SK-N-SH (cell line): ENCODE measurements around the gene KREMEN2. TPM values are rescaled to one million over a fixed set of nuclear protein-coding genes. Genes with fewer than 3 reads are reported as not detected.
A peak's percentile ranks its signal among the peaks of the same experiment; 100 is the strongest.

ENCODE experiments used
- CTCF ChIA-PET: fragments of 300-600, 350-600 bp; formaldehyde crosslinking; extraction: SDS; loops from one replicate; lab custom pipeline; 2021; lab: Yijun Ruan, JAX
- POLR2A ChIA-PET: fragments of 350-600 bp; sonication (Branson Sonifier 250); formaldehyde crosslinking; extraction: SDS; loops from one replicate; lab custom pipeline; 2020; ENCODE audit warnings: antibody characterized with exemption, inconsistent platforms; lab: Yijun Ruan, JAX
- DNase-seq: peaks from one replicate; pipeline ENCODE4 v3.0.0; 2012
- H2AFZ ChIP-seq: fragments of 200-600 bp; sonication (generic); 2 replicates; pipeline ENCODE4 v1.8.1; 2016; ENCODE audit warnings: antibody characterized with exemption, mild to moderate bottlenecking, low read depth
- H3F3A ChIP-seq: fragments of 200-600 bp; sonication (generic); replicated peaks from 2 replicates; pipeline ENCODE3; 2016; ENCODE audit warnings: antibody characterized with exemption, mild to moderate bottlenecking; ENCODE audit not compliant: insufficient read depth
- H3K27ac ChIP-seq, 2 experiments: fragments of 200-500 bp in 1 of 2; fragments of 200-600 bp in 1 of 2; sonication (Bioruptor generic) in 1 of 2; sonication (generic), shearing (Covaris generic) in 1 of 2; 2 replicates each; pipeline versions ENCODE4 v1.5.1 to v1.6.1; 2014 to 2016; ENCODE audit warnings: low read depth in 2 of 2, inconsistent platforms in 1 of 2, low read length in 1 of 2, mild to moderate bottlenecking in 1 of 2, mixed read lengths in 1 of 2
- H3K27me3 ChIP-seq: fragments of 200-600 bp; sonication (generic), shearing (Covaris generic); 2 replicates; pipeline ENCODE4 v1.6.1; 2016; ENCODE audit warnings: mixed run types; ENCODE audit not compliant: insufficient read depth
- H3K36me3 ChIP-seq, 2 experiments: fragments of 200-500 bp in 1 of 2; fragments of 200-600 bp in 1 of 2; sonication (Bioruptor generic) in 1 of 2; sonication (generic) in 1 of 2; replicated peaks in 1 of 2; 2 replicates each; pipeline versions ENCODE3 to v1.5.1; 2014 to 2016; ENCODE audit warnings: low read length in 1 of 2, mild to moderate bottlenecking in 1 of 2; ENCODE audit not compliant: insufficient read depth in 2 of 2, control insufficient read depth in 1 of 2
- H3K4me1 ChIP-seq, 2 experiments: fragments of 200-500 bp in 1 of 2; fragments of 200-600 bp in 1 of 2; sonication (Bioruptor generic) in 1 of 2; sonication (generic), shearing (Covaris generic) in 1 of 2; 2 replicates each; pipeline versions ENCODE4 v1.5.1 to v1.6.1; 2014 to 2016; ENCODE audit warnings: low read depth in 1 of 2, low read length in 1 of 2, mixed run types in 1 of 2; ENCODE audit not compliant: insufficient read depth in 2 of 2, control insufficient read depth in 1 of 2
- H3K4me2 ChIP-seq: fragments of 200-600 bp; sonication (generic), shearing (Covaris generic); 2 replicates; pipeline ENCODE4 v1.6.1; 2017; ENCODE audit warnings: mixed run types
- H3K4me3 ChIP-seq, 2 experiments: fragments of 200-500 bp in 1 of 2; fragments of 200-600 bp in 1 of 2; sonication (Bioruptor generic) in 1 of 2; sonication (generic), shearing (Covaris generic) in 1 of 2; 2 replicates each; pipeline versions ENCODE4 v1.5.1 to v1.8.1; 2014 to 2016; ENCODE audit warnings: low read depth in 2 of 2, inconsistent platforms in 1 of 2, low read length in 1 of 2, mild to moderate bottlenecking in 1 of 2, mixed read lengths in 1 of 2, moderate library complexity in 1 of 2
- H3K79me2 ChIP-seq: fragments of 200-600 bp; sonication (generic); 2 replicates; pipeline ENCODE4 v1.8.1; 2017; ENCODE audit warnings: mild to moderate bottlenecking; ENCODE audit not compliant: insufficient read depth
- H3K9ac ChIP-seq: fragments of 200-600 bp; sonication (generic); 2 replicates; pipeline ENCODE4 v1.6.1; 2017; ENCODE audit warnings: mixed run types
- H3K9me2 ChIP-seq: fragments of 200-600 bp; sonication (generic); 2 replicates; pipeline ENCODE4 v1.6.1; 2017; ENCODE audit warnings: mixed run types
- H3K9me3 ChIP-seq: fragments of 200-600 bp; sonication (generic); 2 replicates; pipeline ENCODE4 v1.6.1; 2017; ENCODE audit warnings: mixed run types, mild to moderate bottlenecking, moderate library complexity
- H4K20me1 ChIP-seq: fragments of 200-600 bp; sonication (generic); 2 replicates; pipeline ENCODE4 v1.6.1; 2017; ENCODE audit warnings: mild to moderate bottlenecking, mixed run types; ENCODE audit not compliant: insufficient read depth
- ELF1 ChIP-seq: IDR thresholded peaks from 2 replicates; pipeline ENCODE4 v1.4.0; 2012
- EP300 ChIP-seq, 2 experiments: IDR thresholded peaks; 2 replicates each; pipeline versions ENCODE4 v1.4.0 to v1.6.1; 2012; ENCODE audit warnings: borderline replicate concordance in 1 of 2, low read depth in 1 of 2, low read length in 1 of 2
- EZH2phosphoT487 ChIP-seq: fragments of 200-600 bp; sonication (generic); IDR thresholded peaks from 2 replicates; pipeline ENCODE4 v1.6.1; 2017; ENCODE audit warnings: low read depth, mixed run types, mild to moderate bottlenecking, antibody characterized with exemption, moderate library complexity, borderline replicate concordance
- FOXJ3 ChIP-seq: sonication (generic); formaldehyde crosslinking; IDR thresholded peaks from 2 replicates; pipeline ENCODE4 v1.5.1; 2020; ENCODE audit warnings: mild to moderate bottlenecking, missing genetic modification reagents
- GABPA ChIP-seq: IDR thresholded peaks from 2 replicates; pipeline ENCODE4 v1.4.0; 2012; ENCODE audit warnings: low read depth, mild to moderate bottlenecking
- MEF2A ChIP-seq: IDR thresholded peaks from 2 replicates; pipeline ENCODE4 v1.4.0; 2012; ENCODE audit warnings: low read depth, borderline replicate concordance
- NRF1 ChIP-seq: IDR thresholded peaks from 2 replicates; pipeline ENCODE4 v1.6.1; 2012; ENCODE audit warnings: low read depth, mild to moderate bottlenecking, low read length
- RAD21 ChIP-seq: IDR thresholded peaks from 2 replicates; pipeline ENCODE4 v1.6.1; 2012; ENCODE audit warnings: mild to moderate bottlenecking, low read length
- RFX5 ChIP-seq: IDR thresholded peaks from 2 replicates; pipeline ENCODE4 v1.6.1; 2012; ENCODE audit warnings: mild to moderate bottlenecking, improper control_type of control experiment, low read length
- RXRA ChIP-seq: IDR thresholded peaks from 2 replicates; pipeline ENCODE4 v1.4.0; 2012; ENCODE audit warnings: low read depth, mild to moderate bottlenecking, borderline replicate concordance
- SMC3 ChIP-seq: IDR thresholded peaks from 2 replicates; pipeline ENCODE4 v1.6.1; 2012; ENCODE audit warnings: low read depth, low read length, improper control_type of control experiment
- TCF12 ChIP-seq: IDR thresholded peaks from 2 replicates; pipeline ENCODE4 v1.4.0; 2012
- TEAD4 ChIP-seq: IDR thresholded peaks from 2 replicates; pipeline ENCODE4 v1.4.0; 2012; ENCODE audit warnings: mild to moderate bottlenecking, borderline replicate concordance; ENCODE audit not compliant: insufficient read depth
- YY1 ChIP-seq: IDR thresholded peaks from 2 replicates; pipeline ENCODE4 v1.4.0; 2012; ENCODE audit warnings: low read depth, mild to moderate bottlenecking
- WGBS: methylation state at CpG from one replicate; pipeline ENCODE4 v1.1.6; 2017; ENCODE audit warnings: low lambda C conversion rate; 5-methylcytosine and 5-hydroxymethylcytosine counted together
- polyA plus RNA-seq, 3 experiments: library from polyadenylated mRNA; depleted of rRNA; stranded (reverse); fragments of >200 nt; gene quantifications; 2 replicates each; pipeline ENCODE4 v1.2.3, GENCODE V29; 2012
- TF ChIP-seq, protein P1 (sequence below): fragments of 200-600 bp; sonication (generic); IDR thresholded peaks from 2 replicates; pipeline ENCODE4 v1.6.1; 2017; ENCODE audit warnings: antibody characterized with exemption, mild to moderate bottlenecking, moderate library complexity
- TF ChIP-seq, protein P2 (sequence below): fragments of 150-350 bp; IDR thresholded peaks from 2 replicates; pipeline ENCODE4 v1.6.1; 2017; ENCODE audit warnings: antibody characterized with exemption, low read length, low read depth, borderline replicate concordance
- TF ChIP-seq, protein P3 (sequence below): IDR thresholded peaks from 2 replicates; pipeline ENCODE4 v1.4.0; 2012; ENCODE audit warnings: low read depth
- TF ChIP-seq, protein P4 (sequence below): IDR thresholded peaks from 2 replicates; pipeline ENCODE4 v1.4.0; 2012; ENCODE audit warnings: low read depth, borderline replicate concordance
- TF ChIP-seq, protein P5 (sequence below): fragments of 150-350 bp; IDR thresholded peaks from 2 replicates; pipeline ENCODE4 v1.6.1; 2016; ENCODE audit warnings: mild to moderate bottlenecking, low read depth, low read length

Gene KREMEN2
- polyA plus RNA-seq, 1 of the 3 experiments (the other 2 are of a cell fraction), result 0.77 TPM

DNA sequence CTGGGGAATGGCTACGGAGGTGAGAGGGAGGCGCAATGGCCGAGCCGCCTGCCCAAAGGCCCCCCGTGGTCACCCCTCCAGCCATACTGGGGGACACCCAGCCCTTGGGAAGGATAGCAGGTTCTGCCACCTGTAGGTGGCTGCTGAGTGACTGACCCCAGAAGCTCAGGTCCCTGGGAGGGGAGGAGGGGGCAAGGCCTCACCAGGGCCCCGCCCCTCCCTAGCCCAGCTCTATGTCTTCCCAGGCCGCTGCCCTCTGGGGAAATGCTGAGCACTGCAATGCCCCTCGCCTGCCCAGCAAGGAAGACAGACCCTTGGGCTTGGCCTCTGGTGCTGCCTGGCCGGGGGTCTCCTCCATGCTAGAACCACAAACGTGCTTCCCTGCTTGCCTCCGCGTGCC is 37.2 kb downstream of the KREMEN2 start:
- ChIA-PET CTCF (interaction anchor here (1.0 to 4.4 kb wide), 6 partner anchors 8 to 43 kb away, joined by 3 to 62 read pairs (median 3); no protein-coding TSS in a partner anchor), POLR2A (interaction anchor here (1.4 kb wide), 1 partner anchor 21 kb away, joined by 4 read pairs; the partner anchor contains the start of gene PKMYT1)
- Histone ChIP-seq H3K9me2 (no peaks in the 10 kb centered on the region), H3K27ac (no peak overlapping the region), H2AFZ (no peak overlapping the region), H4K20me1 (no peaks in the 10 kb centered on the region), H3K27me3 (no peaks in the 10 kb centered on the region), H3F3A (peaks cover 6% of the 10 kb centered on the region), H3K4me1 (peaks cover 0 to 3% of the 10 kb centered on the region in 2 experiments; a peak in 1 of 4 replicates), H3K9ac (no peak overlapping the region), H3K36me3 (no peaks in the 10 kb centered on the region), H3K9me3 (no peaks in the 10 kb centered on the region), H3K79me2 (no peaks in the 10 kb centered on the region), H3K4me2 (no peak overlapping the region), H3K4me3 (no peak overlapping the region)
- no peak for TF ChIP-seq MEF2A
- no peak for TF ChIP-seq GABPA
- WGBS, result 87% methylated on average over 6 of the region's 12 CpGs
- DNase-seq, result no peak

DNA sequence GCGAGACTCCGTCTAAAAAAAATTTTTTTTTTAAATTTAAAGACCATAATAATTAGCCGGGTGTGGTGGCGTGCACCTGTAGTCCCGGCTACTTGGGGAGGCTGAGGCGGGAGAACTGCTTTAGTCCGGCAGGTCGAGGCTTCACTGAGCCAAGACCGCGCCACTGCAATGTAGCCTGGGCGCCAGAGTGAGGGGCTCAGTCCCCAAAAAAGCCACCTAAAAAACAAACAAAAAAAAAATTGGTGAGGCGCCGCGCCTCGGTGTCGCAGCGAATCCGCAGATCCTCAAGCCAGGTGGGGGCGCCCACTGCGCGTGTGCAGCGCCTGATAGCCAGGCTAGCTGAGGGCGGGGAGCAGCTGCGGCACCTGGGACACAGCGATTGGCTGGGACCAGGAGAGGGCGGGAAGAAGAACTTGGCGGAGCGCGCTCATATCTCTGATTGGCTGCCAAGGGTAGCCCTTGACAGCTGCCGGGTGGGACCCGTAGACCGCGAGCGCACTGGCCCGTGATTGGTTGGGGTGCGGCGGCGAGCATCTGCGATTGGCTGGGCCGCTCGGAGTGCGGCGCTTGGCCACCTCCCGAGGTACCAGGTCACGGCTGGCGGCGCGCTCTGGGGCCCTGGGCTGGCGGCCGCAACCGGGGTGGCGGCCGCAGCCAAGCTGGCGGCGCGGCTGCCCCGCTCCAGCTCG is 39.7 kb downstream of the KREMEN2 start:
- ChIA-PET CTCF (interaction anchor here (0.5 to 8.2 kb wide), 11 partner anchors 9 to 971 kb away, joined by 3 to 72 read pairs (median 3); partner anchors contain the start of genes CLDN6, HCFC1R1, THOC6 and TNFRSF12A), POLR2A (interaction anchor here (1.9 kb wide), 1 partner anchor 17 kb away, joined by 8 read pairs; the partner anchor contains the start of gene TNFRSF12A)
- no peaks in the 10 kb centered on the region for H3K9me2 ChIP-seq
- WGBS, result 7% methylated on average over 29 of the region's 58 CpGs
- no peak overlapping the region for H3K27ac ChIP-seq
- peaks cover 6% of the 10 kb centered on the region for H3F3A ChIP-seq
- no peaks in the 10 kb centered on the region for H3K79me2 ChIP-seq
- H3K9ac ChIP-seq, result no peak overlapping the region
- H3K4me2 ChIP-seq, result no peak overlapping the region
- H3K4me1 ChIP-seq, result peaks cover 0 to 3% of the 10 kb centered on the region in 2 experiments; a peak in 1 of 4 replicates
- H3K9me3 ChIP-seq, result no peaks in the 10 kb centered on the region
- no peak overlapping the region for H2AFZ ChIP-seq
- H3K27me3 ChIP-seq, result no peaks in the 10 kb centered on the region
- H3K36me3 ChIP-seq, result no peaks in the 10 kb centered on the region
- peak; percentile 99 for DNase-seq
- H3K4me3 ChIP-seq, result peak overlapping the region; percentile 26 to 47; a peak in 2 of 4 replicates
- H4K20me1 ChIP-seq, result no peaks in the 10 kb centered on the region
- TF ChIP-seq MEF2A, result no peak
- TF ChIP-seq RAD21, result peak; percentile 75
- TF ChIP-seq, protein P1, sequence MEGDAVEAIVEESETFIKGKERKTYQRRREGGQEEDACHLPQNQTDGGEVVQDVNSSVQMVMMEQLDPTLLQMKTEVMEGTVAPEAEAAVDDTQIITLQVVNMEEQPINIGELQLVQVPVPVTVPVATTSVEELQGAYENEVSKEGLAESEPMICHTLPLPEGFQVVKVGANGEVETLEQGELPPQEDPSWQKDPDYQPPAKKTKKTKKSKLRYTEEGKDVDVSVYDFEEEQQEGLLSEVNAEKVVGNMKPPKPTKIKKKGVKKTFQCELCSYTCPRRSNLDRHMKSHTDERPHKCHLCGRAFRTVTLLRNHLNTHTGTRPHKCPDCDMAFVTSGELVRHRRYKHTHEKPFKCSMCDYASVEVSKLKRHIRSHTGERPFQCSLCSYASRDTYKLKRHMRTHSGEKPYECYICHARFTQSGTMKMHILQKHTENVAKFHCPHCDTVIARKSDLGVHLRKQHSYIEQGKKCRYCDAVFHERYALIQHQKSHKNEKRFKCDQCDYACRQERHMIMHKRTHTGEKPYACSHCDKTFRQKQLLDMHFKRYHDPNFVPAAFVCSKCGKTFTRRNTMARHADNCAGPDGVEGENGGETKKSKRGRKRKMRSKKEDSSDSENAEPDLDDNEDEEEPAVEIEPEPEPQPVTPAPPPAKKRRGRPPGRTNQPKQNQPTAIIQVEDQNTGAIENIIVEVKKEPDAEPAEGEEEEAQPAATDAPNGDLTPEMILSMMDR, result peak; percentile 51
- no peak for TF ChIP-seq EZH2phosphoT487
- no peak for TF ChIP-seq YY1
- TF ChIP-seq RFX5, result peak; percentile 83
- no peak for TF ChIP-seq EP300 (IDR thresholded peaks at IDR 0.05; ENCODE audit: borderline replicate concordance in 1 of 2, low read depth in 1 of 2, low read length in 1 of 2)
- peak; percentile 55 for TF ChIP-seq SMC3
- TF ChIP-seq NRF1, result peak; percentile 87
- TF ChIP-seq, protein P2, sequence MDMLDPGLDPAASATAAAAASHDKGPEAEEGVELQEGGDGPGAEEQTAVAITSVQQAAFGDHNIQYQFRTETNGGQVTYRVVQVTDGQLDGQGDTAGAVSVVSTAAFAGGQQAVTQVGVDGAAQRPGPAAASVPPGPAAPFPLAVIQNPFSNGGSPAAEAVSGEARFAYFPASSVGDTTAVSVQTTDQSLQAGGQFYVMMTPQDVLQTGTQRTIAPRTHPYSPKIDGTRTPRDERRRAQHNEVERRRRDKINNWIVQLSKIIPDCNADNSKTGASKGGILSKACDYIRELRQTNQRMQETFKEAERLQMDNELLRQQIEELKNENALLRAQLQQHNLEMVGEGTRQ, result no peak
- TF ChIP-seq TEAD4, result no peak
- TF ChIP-seq RXRA, result no peak
- TF ChIP-seq TCF12, result 0 out of 2 replicates have a peak, but pooled peaks have one; percentile 0
- TF ChIP-seq, protein P3, sequence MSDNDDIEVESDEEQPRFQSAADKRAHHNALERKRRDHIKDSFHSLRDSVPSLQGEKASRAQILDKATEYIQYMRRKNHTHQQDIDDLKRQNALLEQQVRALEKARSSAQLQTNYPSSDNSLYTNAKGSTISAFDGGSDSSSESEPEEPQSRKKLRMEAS, result peak; percentile 24; the same call in 1 of the 2 replicates
- TF ChIP-seq ELF1, result no peak
- TF ChIP-seq GABPA, result no peak
- TF ChIP-seq, protein P4, sequence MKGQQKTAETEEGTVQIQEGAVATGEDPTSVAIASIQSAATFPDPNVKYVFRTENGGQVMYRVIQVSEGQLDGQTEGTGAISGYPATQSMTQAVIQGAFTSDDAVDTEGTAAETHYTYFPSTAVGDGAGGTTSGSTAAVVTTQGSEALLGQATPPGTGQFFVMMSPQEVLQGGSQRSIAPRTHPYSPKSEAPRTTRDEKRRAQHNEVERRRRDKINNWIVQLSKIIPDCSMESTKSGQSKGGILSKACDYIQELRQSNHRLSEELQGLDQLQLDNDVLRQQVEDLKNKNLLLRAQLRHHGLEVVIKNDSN, result no peak
- TF ChIP-seq, protein P5, sequence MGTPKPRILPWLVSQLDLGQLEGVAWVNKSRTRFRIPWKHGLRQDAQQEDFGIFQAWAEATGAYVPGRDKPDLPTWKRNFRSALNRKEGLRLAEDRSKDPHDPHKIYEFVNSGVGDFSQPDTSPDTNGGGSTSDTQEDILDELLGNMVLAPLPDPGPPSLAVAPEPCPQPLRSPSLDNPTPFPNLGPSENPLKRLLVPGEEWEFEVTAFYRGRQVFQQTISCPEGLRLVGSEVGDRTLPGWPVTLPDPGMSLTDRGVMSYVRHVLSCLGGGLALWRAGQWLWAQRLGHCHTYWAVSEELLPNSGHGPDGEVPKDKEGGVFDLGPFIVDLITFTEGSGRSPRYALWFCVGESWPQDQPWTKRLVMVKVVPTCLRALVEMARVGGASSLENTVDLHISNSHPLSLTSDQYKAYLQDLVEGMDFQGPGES, result peak; percentile 73
- TF ChIP-seq FOXJ3 (CRISPR knock-in tag), result no peak
